OCI-LY3 (cell line): ENCODE results near the gene SLC5A11.

Experiments
- H2AFZ ChIP-seq: fragments of 200-600, 300-600 bp; shearing (Covaris generic); 2 replicates; pipeline ENCODE4 v1.6.0; 2014; ENCODE audit warnings: antibody characterized with exemption, low read depth, low read length
- H3K27ac ChIP-seq: fragments of 200-600, 300-600 bp; sonication (generic); 2 replicates; pipeline ENCODE4 v1.5.1; 2014; ENCODE audit warnings: mild to moderate bottlenecking, low read length, moderate library complexity, mixed read lengths
- H3K27me3 ChIP-seq: fragments of 200-600, 300-600 bp; sonication (generic); 2 replicates; pipeline ENCODE4 v1.6.1; 2014; ENCODE audit warnings: low read depth, low read length, mixed read lengths
- H3K36me3 ChIP-seq: fragments of 200-600, 300-600 bp; sonication (generic); replicated peaks from 2 replicates; pipeline ENCODE3; 2014; ENCODE audit warnings: low read depth, low read length, mixed read lengths
- H3K4me1 ChIP-seq: fragments of 300-600, 200-600 bp; sonication (generic); 2 replicates; pipeline ENCODE4 v1.6.1; 2014; ENCODE audit warnings: low read length, mixed read lengths
- H3K4me2 ChIP-seq: fragments of 200-600, 300-600 bp; sonication (generic); 2 replicates; pipeline ENCODE4 v1.6.1; 2014; ENCODE audit warnings: low read length, mixed read lengths
- H3K4me3 ChIP-seq: fragments of 300-600, 200-600 bp; sonication (generic); 2 replicates; pipeline ENCODE4 v1.5.1; 2014; ENCODE audit warnings: antibody characterized with exemption, mild to moderate bottlenecking, low read length, moderate library complexity
- H3K79me2 ChIP-seq: fragments of 300-600, 200-600 bp; shearing (Covaris generic); 2 replicates; pipeline ENCODE4 v1.6.1; 2014; ENCODE audit warnings: mild to moderate bottlenecking, low read length, mixed read lengths
- H3K9ac ChIP-seq: fragments of 300-600, 200-600 bp; shearing (Covaris generic); 2 replicates; pipeline ENCODE4 v1.6.0; 2014; ENCODE audit warnings: mild to moderate bottlenecking, low read length, moderate library complexity
- H3K9me3 ChIP-seq: fragments of 200-600, 300-600 bp; shearing (Covaris generic); 2 replicates; pipeline ENCODE4 v1.6.1; 2014; ENCODE audit warnings: low read length, mixed read lengths; ENCODE audit not compliant: insufficient read depth
- H4K20me1 ChIP-seq: fragments of 200-600, 300-600 bp; sonication (generic); 2 replicates; pipeline ENCODE4 v1.6.1; 2016; ENCODE audit warnings: low read length, mixed read lengths; ENCODE audit not compliant: insufficient read depth
- EZH2phosphoT487 ChIP-seq: fragments of 200-600 bp; shearing (Covaris generic); IDR thresholded peaks from 2 replicates; pipeline ENCODE4 v1.6.1; 2018; ENCODE audit warnings: antibody characterized with exemption, mixed run types, low read depth
- TF ChIP-seq, protein P1 (sequence below): fragments of 200-600, 300-600 bp; sonication (generic); IDR thresholded peaks from 2 replicates; pipeline ENCODE4 v1.5.1; 2014; ENCODE audit warnings: antibody characterized with exemption, low read length, low read depth

The SLC5A11 gene

DNA sequence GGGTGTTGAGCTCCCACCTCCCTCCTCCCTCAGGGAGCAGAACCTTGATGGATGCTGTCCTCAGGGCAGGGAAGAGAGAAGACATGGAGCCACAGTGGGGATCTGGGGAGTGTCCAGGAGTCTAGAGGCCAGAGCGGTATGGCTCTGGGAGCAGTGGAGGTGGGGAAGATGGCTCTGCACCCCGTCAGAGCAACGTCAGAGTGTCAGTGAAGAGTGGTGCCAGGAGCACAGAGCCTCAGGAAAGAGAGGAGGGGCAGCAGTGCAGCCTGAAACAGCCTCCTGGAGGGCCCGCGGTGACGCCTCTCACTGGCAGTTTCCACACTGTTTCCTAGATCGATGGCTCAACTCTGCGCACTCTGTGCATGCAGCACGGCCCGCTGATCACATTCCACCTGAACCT is 23.2 kb upstream of the SLC5A11 start:
- TF ChIP-seq, protein P1, sequence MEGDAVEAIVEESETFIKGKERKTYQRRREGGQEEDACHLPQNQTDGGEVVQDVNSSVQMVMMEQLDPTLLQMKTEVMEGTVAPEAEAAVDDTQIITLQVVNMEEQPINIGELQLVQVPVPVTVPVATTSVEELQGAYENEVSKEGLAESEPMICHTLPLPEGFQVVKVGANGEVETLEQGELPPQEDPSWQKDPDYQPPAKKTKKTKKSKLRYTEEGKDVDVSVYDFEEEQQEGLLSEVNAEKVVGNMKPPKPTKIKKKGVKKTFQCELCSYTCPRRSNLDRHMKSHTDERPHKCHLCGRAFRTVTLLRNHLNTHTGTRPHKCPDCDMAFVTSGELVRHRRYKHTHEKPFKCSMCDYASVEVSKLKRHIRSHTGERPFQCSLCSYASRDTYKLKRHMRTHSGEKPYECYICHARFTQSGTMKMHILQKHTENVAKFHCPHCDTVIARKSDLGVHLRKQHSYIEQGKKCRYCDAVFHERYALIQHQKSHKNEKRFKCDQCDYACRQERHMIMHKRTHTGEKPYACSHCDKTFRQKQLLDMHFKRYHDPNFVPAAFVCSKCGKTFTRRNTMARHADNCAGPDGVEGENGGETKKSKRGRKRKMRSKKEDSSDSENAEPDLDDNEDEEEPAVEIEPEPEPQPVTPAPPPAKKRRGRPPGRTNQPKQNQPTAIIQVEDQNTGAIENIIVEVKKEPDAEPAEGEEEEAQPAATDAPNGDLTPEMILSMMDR, result no peak
- TF ChIP-seq EZH2phosphoT487, result no peak
- Histone ChIP-seq H3K27me3 (no peaks in the 10 kb centered on the region), H3K36me3 (peaks cover 59% of the 10 kb centered on the region), H3K4me2 (no peak overlapping the region), H3K9me3 (no peaks in the 10 kb centered on the region), H3K4me3 (no peak overlapping the region), H4K20me1 (no peaks in the 10 kb centered on the region), H3K4me1 (no peaks in the 10 kb centered on the region), H3K79me2 (no peaks in the 10 kb centered on the region), H2AFZ (no peak overlapping the region), H3K27ac (no peak overlapping the region), H3K9ac (no peak overlapping the region)

DNA sequence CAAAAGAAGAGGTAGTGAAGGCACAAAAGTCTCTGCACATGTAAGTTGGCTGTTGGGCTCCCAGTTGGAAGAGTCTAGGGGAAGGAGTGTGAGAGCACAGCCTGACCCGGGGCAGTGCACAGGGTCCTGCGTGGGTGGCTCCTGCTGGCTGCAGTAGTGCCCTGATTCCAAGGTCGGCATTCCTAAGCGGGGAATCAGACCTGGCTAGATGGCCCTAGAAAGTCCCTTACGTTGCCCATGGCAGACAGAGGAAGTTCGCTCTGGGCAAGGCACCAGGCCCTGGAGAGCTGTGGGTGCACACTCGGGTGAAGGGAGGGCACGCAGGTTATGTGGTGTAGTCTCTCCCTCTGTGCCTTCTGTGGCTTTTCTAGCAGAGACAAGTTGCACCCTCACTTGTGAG is 22.8 kb upstream of the SLC5A11 start:
- Histone ChIP-seq H4K20me1 (no peaks in the 10 kb centered on the region), H3K36me3 (peaks cover 54% of the 10 kb centered on the region), H3K27me3 (no peaks in the 10 kb centered on the region), H3K9ac (no peak overlapping the region), H3K4me3 (no peak overlapping the region), H3K4me2 (no peak overlapping the region), H3K27ac (no peak overlapping the region), H3K79me2 (no peaks in the 10 kb centered on the region), H3K4me1 (no peaks in the 10 kb centered on the region), H2AFZ (no peak overlapping the region), H3K9me3 (no peaks in the 10 kb centered on the region)
- no peak for TF ChIP-seq EZH2phosphoT487
- TF ChIP-seq, protein P1, result no peak

DNA sequence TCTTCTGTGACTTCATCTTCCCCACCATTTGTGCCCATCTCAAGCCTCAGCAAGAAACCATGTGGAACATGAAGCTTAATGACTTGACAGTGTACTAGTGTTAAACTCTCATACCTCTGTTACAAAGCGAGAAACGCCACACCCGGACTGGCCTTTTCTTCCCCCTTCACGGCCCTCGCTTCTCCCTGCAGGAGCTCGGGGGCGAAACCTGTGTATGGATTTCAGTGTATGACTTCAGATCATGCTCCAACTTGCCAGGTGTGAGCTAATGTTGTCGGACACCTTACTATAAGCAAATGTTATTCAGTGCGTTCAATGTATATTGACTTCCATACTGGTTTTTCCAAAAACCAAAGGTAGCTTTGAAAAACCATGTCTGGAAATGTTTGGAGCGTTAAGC is 20.1 kb upstream of the SLC5A11 start:
- Histone ChIP-seq H3K9ac (no peak overlapping the region), H3K4me3 (no peak overlapping the region), H2AFZ (no peak overlapping the region), H3K9me3 (no peaks in the 10 kb centered on the region), H3K4me2 (no peak overlapping the region), H4K20me1 (no peaks in the 10 kb centered on the region), H3K4me1 (no peaks in the 10 kb centered on the region), H3K36me3 (peaks cover 30% of the 10 kb centered on the region), H3K79me2 (no peaks in the 10 kb centered on the region), H3K27me3 (no peaks in the 10 kb centered on the region), H3K27ac (no peak overlapping the region)
- no peak for TF ChIP-seq EZH2phosphoT487
- TF ChIP-seq, protein P1, result no peak

DNA sequence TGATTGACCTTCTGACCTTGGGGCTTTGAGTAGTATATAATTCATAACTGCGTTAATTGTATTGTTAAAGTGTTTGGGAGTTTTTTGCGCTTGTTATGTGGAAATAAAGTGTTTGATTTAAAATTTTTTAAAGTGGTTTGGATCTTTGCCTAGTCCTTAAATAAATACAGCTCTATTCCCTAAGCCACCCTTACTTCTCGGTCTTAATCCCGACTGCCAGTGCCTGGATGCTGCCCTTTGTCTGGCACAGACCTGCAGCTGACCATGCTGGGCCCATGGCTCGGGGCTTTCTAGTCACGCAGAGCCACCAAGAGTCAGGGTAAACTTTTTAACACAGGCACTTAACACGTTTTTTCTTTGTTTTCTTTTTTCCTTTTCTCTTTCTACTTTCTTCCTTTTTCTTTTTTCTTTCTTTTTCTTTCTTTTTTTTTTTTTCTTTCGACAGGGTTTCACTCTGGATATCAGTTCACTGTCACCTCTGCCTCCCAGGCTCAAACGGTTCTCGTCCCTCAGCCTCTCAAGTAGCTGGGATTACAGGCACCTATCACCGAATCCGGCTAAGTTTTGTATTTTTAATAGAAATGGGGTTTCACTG is 19.6 kb upstream of the SLC5A11 start:
- Histone ChIP-seq H3K4me2 (no peak overlapping the region), H3K9ac (no peak overlapping the region), H3K4me1 (no peaks in the 10 kb centered on the region), H3K36me3 (peaks cover 25% of the 10 kb centered on the region), H2AFZ (no peak overlapping the region), H3K27me3 (no peaks in the 10 kb centered on the region), H3K4me3 (no peak overlapping the region), H3K9me3 (no peaks in the 10 kb centered on the region), H3K27ac (no peak overlapping the region), H4K20me1 (no peaks in the 10 kb centered on the region), H3K79me2 (no peaks in the 10 kb centered on the region)
- TF ChIP-seq, protein P1, result no peak
- no peak for TF ChIP-seq EZH2phosphoT487
